Large intestine (tissue), 12 donors: ENCODE measurements around the gene P2RY4. TPM values are rescaled to one million over a fixed set of nuclear protein-coding genes. Genes with fewer than 3 reads are reported as not detected.
A peak's percentile ranks its signal among the peaks of the same experiment; 100 is the strongest.

Experiments used
- DNase-seq, 2 donors: peaks; one replicate each; pipeline versions ENCODE4 v3.0.0 to v3.0.0-alpha.2; 2013
- H3K27ac ChIP-seq: one replicate; pipeline ENCODE4 v1.5.1; 2013; ENCODE audit warnings: low read length
- H3K27me3 ChIP-seq: 2 replicates; pipeline ENCODE4 v1.6.1; 2013; ENCODE audit warnings: low read length; ENCODE audit not compliant: control insufficient read depth, insufficient read depth
- H3K36me3 ChIP-seq: 2 replicates; pipeline ENCODE4 v1.6.1; 2013; ENCODE audit warnings: low read length; ENCODE audit not compliant: control insufficient read depth, insufficient read depth
- H3K4me1 ChIP-seq: one replicate; pipeline ENCODE4 v1.6.1; 2013; ENCODE audit warnings: low read length; ENCODE audit not compliant: control insufficient read depth, insufficient read depth
- H3K4me3 ChIP-seq: one replicate; pipeline ENCODE4 v1.5.1; 2013; ENCODE audit warnings: low read length
- H3K9me3 ChIP-seq: one replicate; pipeline ENCODE4 v1.6.1; 2013; ENCODE audit warnings: mild to moderate bottlenecking, low read depth, low read length, moderate library complexity; ENCODE audit not compliant: control insufficient read depth
- WGBS: methylation state at CpG from one replicate; pipeline ENCODE4 v1.1.5; 2013; ENCODE audit warnings: low lambda C conversion rate; ENCODE audit not compliant: insufficient coverage; 5-methylcytosine and 5-hydroxymethylcytosine counted together
- long read RNA-seq, 11 donors: transcript quantifications; one replicate each; lab custom pipeline, GENCODE V29; 2026
- polyA plus RNA-seq: library from polyadenylated mRNA; unstranded; fragments of 120-200 nt; gene quantifications from one replicate; pipeline ENCODE4 v1.2.1, GENCODE V29; 2013

The P2RY4 gene
- polyA plus RNA-seq: 2.6 TPM
- long read RNA-seq, donor 1, partial matches to known transcripts: 0 of 3 reads
- long read RNA-seq, donor 1, other reads (novel, unspliced or antisense): 0 of 3 reads
- long read RNA-seq, donor 2: 0 reads
- long read RNA-seq, donor 3: 0 reads
- long read RNA-seq, donor 4, partial matches to known transcripts: 0 of 1 reads
- long read RNA-seq, donor 4, other reads (novel, unspliced or antisense): 0 of 1 reads
- long read RNA-seq, donor 5, partial matches to known transcripts: 0 of 1 reads
- long read RNA-seq, donor 5, other reads (novel, unspliced or antisense): 0 of 1 reads
- long read RNA-seq, donor 6: 0 reads
- long read RNA-seq, donor 7: 0 reads
- long read RNA-seq, donor 8: 0 reads
- long read RNA-seq, donor 9, partial matches to known transcripts: 0 of 1 reads
- long read RNA-seq, donor 9, other reads (novel, unspliced or antisense): 0 of 1 reads
- long read RNA-seq, donor 10, partial matches to known transcripts: 0 of 1 reads
- long read RNA-seq, donor 10, other reads (novel, unspliced or antisense): 0 of 1 reads
- long read RNA-seq, donor 11: 0 reads

GRCh38 chrX:70260104-70260503 lies at the start of gene P2RY4:
TSS of gene P2RY4 (minus strand) at chrX:70260204. CDS start at chrX:70259624, 580 bp downstream.
- H3K27me3 ChIP-seq: no peaks in the 10 kb centered on the region

GRCh38 chrX:70301716-70302115 lies 41.7 kb upstream of the P2RY4 start:
- no peaks in the 10 kb centered on the region for H3K4me1 ChIP-seq
- no peak for DNase-seq
- no CpG with 5 or more reads among the region's 3 CpGs for WGBS

More at GRCh38 chrX:70260104-70260503, at the start of gene P2RY4:
- DNase-seq: peak; percentile 24 to 37
- H3K4me1 ChIP-seq: no peaks in the 10 kb centered on the region
- WGBS: no CpG with 5 or more reads among the region's 4 CpGs
- no peak within 1 kb of the TSS for H3K27ac ChIP-seq
- H3K4me3 ChIP-seq: no peak within 1 kb of the TSS
- no peaks in the 10 kb centered on the region for H3K9me3 ChIP-seq
- no peaks in the 10 kb centered on the region for H3K36me3 ChIP-seq

GRCh38 chrX:70293621-70294020 lies 33.6 kb upstream of the P2RY4 start:
- H3K9me3 ChIP-seq: no peaks in the 10 kb centered on the region
- WGBS: 79% methylated on average over 2 of the region's 5 CpGs
- no peak overlapping the region for H3K27ac ChIP-seq
- H3K27me3 ChIP-seq: no peaks in the 10 kb centered on the region
- H3K4me1 ChIP-seq: no peaks in the 10 kb centered on the region
- H3K4me3 ChIP-seq: no peak overlapping the region
- H3K36me3 ChIP-seq: no peaks in the 10 kb centered on the region
- no peak for DNase-seq

More at GRCh38 chrX:70301716-70302115, 41.7 kb upstream of the P2RY4 start:
- H3K9me3 ChIP-seq: no peaks in the 10 kb centered on the region
- H3K36me3 ChIP-seq: no peaks in the 10 kb centered on the region
- H3K27me3 ChIP-seq: no peaks in the 10 kb centered on the region
- no peak overlapping the region for H3K4me3 ChIP-seq
- no peak overlapping the region for H3K27ac ChIP-seq

- WGBS: no CpG with 5 or more reads among the region's 1 CpG
- no peaks in the 10 kb centered on the region for H3K9me3 ChIP-seq
- no peak overlapping the region for H3K27ac ChIP-seq
- H3K4me3 ChIP-seq: no peak overlapping the region
- DNase-seq: no peak
- H3K27me3 ChIP-seq: no peaks in the 10 kb centered on the region
- H3K36me3 ChIP-seq: peaks cover 3% of the 10 kb centered on the region
- H3K4me1 ChIP-seq: no peaks in the 10 kb centered on the region
Measured at GRCh38 chrX:70292788-70293187, 32.8 kb upstream of the P2RY4 start.

GRCh38 chrX:70289793-70290770 lies 30.1 kb upstream of the P2RY4 start, which contains the start of the genes KIF4A and PDZD11:
TSS of gene KIF4A (plus strand) at chrX:70290104. CDS start at chrX:70290459, 355 bp downstream.
TSS of gene PDZD11 (minus strand) at chrX:70289927. CDS start at chrX:70289341, 586 bp downstream.
- no CpG with 5 or more reads among the region's 62 CpGs for WGBS
- Histone ChIP-seq H3K4me1 (no peaks in the 10 kb centered on the region), H3K36me3 (peaks cover 15% of the 10 kb centered on the region), H3K4me3 (peak within 1 kb of the TSS; percentile 82), H3K27ac (peak within 1 kb of the TSS; percentile 45), H3K9me3 (no peaks in the 10 kb centered on the region), H3K27me3 (no peaks in the 10 kb centered on the region)
- DNase-seq: peak; percentile 86 to 88

GRCh38 chrX:70289168-70289792 lies 29.3 kb upstream of the P2RY4 start:
- peak in 1 of 2 donors; percentile 3 for DNase-seq
- Histone ChIP-seq H3K27me3 (no peaks in the 10 kb centered on the region), H3K9me3 (no peaks in the 10 kb centered on the region), H3K4me1 (no peaks in the 10 kb centered on the region), H3K4me3 (peak overlapping the region; percentile 82), H3K27ac (peak overlapping the region; percentile 45), H3K36me3 (peaks cover 16% of the 10 kb centered on the region)
- no CpG with 5 or more reads among the region's 11 CpGs for WGBS

- no peak for DNase-seq
- no CpG with 5 or more reads among the region's 21 CpGs for WGBS
Measured at GRCh38 chrX:70281951-70282350, 21.9 kb upstream of the P2RY4 start, which contains the start of gene RAB41. TSS of gene RAB41 (plus strand) at chrX:70282172. CDS start at chrX:70282218, 46 bp downstream.

GRCh38 chrX:70280573-70280972 lies 20.6 kb upstream of the P2RY4 start:
- no peaks in the 10 kb centered on the region for H3K27me3 ChIP-seq
- DNase-seq: no peak
- no CpG with 5 or more reads among the region's 3 CpGs for WGBS
- H3K9me3 ChIP-seq: no peaks in the 10 kb centered on the region
- H3K36me3 ChIP-seq: peaks cover 3% of the 10 kb centered on the region
- H3K4me1 ChIP-seq: no peaks in the 10 kb centered on the region
- H3K27ac ChIP-seq: no peak overlapping the region
- H3K4me3 ChIP-seq: no peak overlapping the region

More at GRCh38 chrX:70281951-70282350, 21.9 kb upstream of the P2RY4 start, which contains the start of gene RAB41:
- H3K9me3 ChIP-seq: no peaks in the 10 kb centered on the region
- no peaks in the 10 kb centered on the region for H3K4me1 ChIP-seq
- H3K27me3 ChIP-seq: no peaks in the 10 kb centered on the region
- no peak within 1 kb of the TSS for H3K4me3 ChIP-seq
- H3K27ac ChIP-seq: no peak within 1 kb of the TSS
- H3K36me3 ChIP-seq: peaks cover 9% of the 10 kb centered on the region

GRCh38 chrX:70279081-70279480 lies 19.1 kb upstream of the P2RY4 start:
- no peak for DNase-seq
- Histone ChIP-seq H3K9me3 (no peaks in the 10 kb centered on the region), H3K36me3 (no peaks in the 10 kb centered on the region), H3K27me3 (no peaks in the 10 kb centered on the region), H3K4me3 (no peak overlapping the region), H3K4me1 (no peaks in the 10 kb centered on the region), H3K27ac (no peak overlapping the region)
- WGBS: 100% methylated on average over 1 of the region's 3 CpGs
